OCI-LY1 (cell line): ENCODE data around the gene CYFIP1.

Experiments
- H2AFZ ChIP-seq: fragments of 200-600 bp; sonication (generic), shearing (Covaris generic); 2 replicates; pipeline ENCODE4 v1.6.0; 2014; ENCODE audit warnings: antibody characterized with exemption, mild to moderate bottlenecking, low read length
- H3F3A ChIP-seq: fragments of 200-600 bp; sonication (generic), shearing (Covaris generic); 2 replicates; pipeline ENCODE4 v1.6.0; 2014; ENCODE audit warnings: mild to moderate bottlenecking, antibody characterized with exemption, low read length, moderate library complexity; ENCODE audit not compliant: insufficient read depth
- H3K27ac ChIP-seq: fragments of 200-600 bp; sonication (generic); 2 replicates; pipeline ENCODE4 v1.5.1; 2014; ENCODE audit warnings: low read length, mixed run types, mild to moderate bottlenecking, low read depth; ENCODE audit not compliant: poor library complexity, severe bottlenecking
- H3K27me3 ChIP-seq: fragments of 200-600 bp; sonication (generic); 2 replicates; pipeline ENCODE4 v1.6.0; 2014; ENCODE audit warnings: antibody characterized with exemption, mild to moderate bottlenecking, low read length, moderate library complexity; ENCODE audit not compliant: insufficient read depth
- H3K36me3 ChIP-seq: fragments of 200-600 bp; sonication (generic); 2 replicates; pipeline ENCODE4 v1.6.1; 2014; ENCODE audit warnings: mild to moderate bottlenecking, antibody characterized with exemption, low read length, moderate library complexity, mixed read lengths; ENCODE audit not compliant: insufficient read depth
- H3K4me1 ChIP-seq: fragments of 200-600 bp; sonication (generic); 2 replicates; pipeline ENCODE4 v1.5.1; 2014; ENCODE audit warnings: mild to moderate bottlenecking, low read length, moderate library complexity; ENCODE audit not compliant: insufficient read depth, severe bottlenecking
- H3K4me2 ChIP-seq: fragments of 200-600 bp; sonication (generic), shearing (Covaris generic); 2 replicates; pipeline ENCODE4 v1.6.1; 2014; ENCODE audit warnings: low read length
- H3K4me3 ChIP-seq: fragments of 200-600 bp; sonication (generic); 2 replicates; pipeline ENCODE4 v1.5.1; 2014; ENCODE audit warnings: low read length, low read depth, mild to moderate bottlenecking, mixed read lengths; ENCODE audit not compliant: poor library complexity, severe bottlenecking
- H3K79me2 ChIP-seq: fragments of 200-600 bp; shearing (Covaris generic); 2 replicates; pipeline ENCODE4 v1.6.1; 2016; ENCODE audit warnings: mixed run types, low read length, mixed read lengths; ENCODE audit not compliant: insufficient read depth
- H3K9ac ChIP-seq: fragments of 200-600 bp; sonication (generic), shearing (Covaris generic); 2 replicates; pipeline ENCODE4 v1.6.1; 2014; ENCODE audit warnings: mild to moderate bottlenecking, low read length, mixed read lengths
- H3K9me2 ChIP-seq: fragments of 200-600 bp; sonication (generic), shearing (Covaris generic); 2 replicates; pipeline ENCODE4 v1.6.1; 2014; ENCODE audit warnings: low read depth, mild to moderate bottlenecking, low read length, mixed read lengths
- H3K9me3 ChIP-seq: fragments of 200-600 bp; shearing (Covaris generic); 2 replicates; pipeline ENCODE4 v1.6.1; 2014; ENCODE audit warnings: low read length, mixed read lengths
- H4K20me1 ChIP-seq: fragments of 200-600 bp; sonication (generic), shearing (Covaris generic); 2 replicates; pipeline ENCODE4 v1.6.0; 2016; ENCODE audit warnings: mild to moderate bottlenecking, low read length; ENCODE audit not compliant: insufficient read depth
- CTCF ChIP-seq: fragments of 200-600 bp; sonication (generic), shearing (Covaris generic); IDR thresholded peaks from 2 replicates; pipeline ENCODE4 v1.5.1; 2017; ENCODE audit warnings: mild to moderate bottlenecking, antibody characterized with exemption, low read length, moderate library complexity, mixed read lengths
- EZH2 ChIP-seq: fragments of 200-600 bp; sonication (generic), shearing (Covaris generic); IDR thresholded peaks from 2 replicates; pipeline ENCODE4 v1.8.0; 2017; ENCODE audit warnings: borderline replicate concordance, mixed run types, mild to moderate bottlenecking, antibody characterized with exemption, low read length, moderate library complexity, mixed read lengths

CYFIP1 gene

GRCh38 chr15:22954326-22954725, 25.8 kb downstream of the CYFIP1 start:
- H4K20me1 ChIP-seq: no peaks in the 10 kb centered on the region
- H3K4me3 ChIP-seq: no peak overlapping the region

GRCh38 chr15:22952796-22953579, 27.2 kb downstream of the CYFIP1 start:
- TF ChIP-seq CTCF: no peak
- Histone ChIP-seq H3F3A (no peaks in the 10 kb centered on the region), H3K9me3 (no peaks in the 10 kb centered on the region), H2AFZ (no peak overlapping the region), H3K79me2 (no peaks in the 10 kb centered on the region), H3K4me2 (no peak overlapping the region), H3K4me1 (peaks cover 4% of the 10 kb centered on the region), H3K9ac (no peak overlapping the region), H3K9me2 (no peaks in the 10 kb centered on the region), H3K27me3 (peaks cover 4% of the 10 kb centered on the region; the same call in 1 of the 2 replicates), H3K36me3 (no peaks in the 10 kb centered on the region), H3K4me3 (no peak overlapping the region), H4K20me1 (no peaks in the 10 kb centered on the region), H3K27ac (no peak overlapping the region)

More at GRCh38 chr15:22954326-22954725, 25.8 kb downstream of the CYFIP1 start:
- Histone ChIP-seq H3F3A (no peaks in the 10 kb centered on the region), H3K27ac (no peak overlapping the region), H3K9ac (no peak overlapping the region), H3K27me3 (peaks cover 4% of the 10 kb centered on the region; the same call in 1 of the 2 replicates), H3K9me3 (no peaks in the 10 kb centered on the region), H3K36me3 (no peaks in the 10 kb centered on the region), H3K4me1 (no peaks in the 10 kb centered on the region), H3K79me2 (no peaks in the 10 kb centered on the region), H2AFZ (no peak overlapping the region), H3K9me2 (no peaks in the 10 kb centered on the region), H3K4me2 (no peak overlapping the region)
- TF ChIP-seq EZH2 (no peak), CTCF (no peak)

GRCh38 chr15:22951381-22952280, 28.5 kb downstream of the CYFIP1 start:
- Histone ChIP-seq H3K4me3 (no peak overlapping the region), H3K9me2 (no peaks in the 10 kb centered on the region), H3K36me3 (no peaks in the 10 kb centered on the region), H3K4me2 (no peak overlapping the region), H3K4me1 (peaks cover 4% of the 10 kb centered on the region), H4K20me1 (no peaks in the 10 kb centered on the region), H3K27ac (no peak overlapping the region), H3F3A (no peaks in the 10 kb centered on the region), H3K9ac (no peak overlapping the region), H3K9me3 (no peaks in the 10 kb centered on the region), H3K27me3 (peaks cover 7% of the 10 kb centered on the region; the same call in 1 of the 2 replicates), H2AFZ (no peak overlapping the region), H3K79me2 (no peaks in the 10 kb centered on the region)
- TF ChIP-seq EZH2: no peak
- TF ChIP-seq CTCF: no peak
